Adipocyte (in vitro differentiated cells): Measurements from ENCODE around the gene CASK.

Source experiments
- DNase-seq: peaks from one replicate; pipeline ENCODE4 v3.0.0-alpha.2; 2015; ENCODE audit warnings: low read depth
- H3K27me3 ChIP-seq: replicated peaks from 2 replicates; pipeline ENCODE4 v1.7.0; 2013; ENCODE audit warnings: mild to moderate bottlenecking, low read length, moderate library complexity; ENCODE audit not compliant: control insufficient read depth, insufficient read depth
- H3K36me3 ChIP-seq: 2 replicates; pipeline ENCODE4 v1.7.0; 2013; ENCODE audit warnings: low read length, mild to moderate bottlenecking, moderate library complexity; ENCODE audit not compliant: control insufficient read depth, insufficient read depth, severe bottlenecking
- H3K4me1 ChIP-seq: 2 replicates; pipeline ENCODE4 v1.7.0; 2013; ENCODE audit warnings: mild to moderate bottlenecking, low read length, moderate library complexity; ENCODE audit not compliant: control insufficient read depth, insufficient read depth
- H3K4me3 ChIP-seq: 2 replicates; pipeline ENCODE4 v1.7.0; 2013; ENCODE audit warnings: mild to moderate bottlenecking, low read length, moderate library complexity
- H3K9ac ChIP-seq: 2 replicates; pipeline ENCODE4 v1.7.0; 2013; ENCODE audit warnings: mild to moderate bottlenecking, low read length, moderate library complexity
- H3K9me3 ChIP-seq: 2 replicates; pipeline ENCODE4 v1.7.0; 2013; ENCODE audit warnings: mild to moderate bottlenecking, low read length, moderate library complexity; ENCODE audit not compliant: control insufficient read depth

The CASK gene

DNA sequence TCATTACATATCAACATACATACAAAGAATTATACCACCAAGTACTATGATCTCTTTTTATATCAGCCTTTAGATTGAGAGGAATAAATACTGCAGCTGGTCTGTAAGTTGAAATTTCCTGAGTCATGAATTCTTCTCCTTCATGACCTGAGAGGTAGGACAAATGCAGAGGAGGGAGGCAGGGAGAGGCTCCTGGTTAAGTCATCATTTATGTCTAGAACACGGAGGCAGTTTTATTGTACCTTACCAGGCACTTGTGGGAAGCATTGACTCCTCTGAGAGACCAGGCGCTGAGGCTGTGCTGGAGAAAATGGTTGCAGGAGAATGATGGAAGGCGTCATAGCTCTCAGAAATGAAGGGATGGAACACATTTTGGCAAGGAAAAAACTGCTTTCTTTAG lies 12.5 kb upstream of the CASK start:
- Histone ChIP-seq H3K9ac (no peak overlapping the region), H3K27me3 (peaks cover 16% of the 10 kb centered on the region), H3K4me1 (no peaks in the 10 kb centered on the region), H3K9me3 (peaks cover 6% of the 10 kb centered on the region), H3K36me3 (no peaks in the 10 kb centered on the region), H3K4me3 (no peak overlapping the region)
- DNase-seq = no peak

- H3K27me3 ChIP-seq = peaks cover 16% of the 10 kb centered on the region
- DNase-seq = no peak
These were observed 10.2 kb upstream of the CASK start for GRCh38 chrX:41933546-41933945.

GRCh38 chrX:41932885-41933284 lies 9.5 kb upstream of the CASK start:
- Histone ChIP-seq H3K27me3 (peaks cover 12% of the 10 kb centered on the region), H3K9ac (no peak overlapping the region), H3K4me3 (no peak overlapping the region), H3K36me3 (no peaks in the 10 kb centered on the region), H3K9me3 (peaks cover 6% of the 10 kb centered on the region), H3K4me1 (no peaks in the 10 kb centered on the region)
- no peak for DNase-seq

More at GRCh38 chrX:41933546-41933945, 10.2 kb upstream of the CASK start:
- Histone ChIP-seq H3K4me3 (no peak overlapping the region), H3K9ac (no peak overlapping the region), H3K9me3 (peaks cover 6% of the 10 kb centered on the region), H3K4me1 (no peaks in the 10 kb centered on the region), H3K36me3 (no peaks in the 10 kb centered on the region)

DNA sequence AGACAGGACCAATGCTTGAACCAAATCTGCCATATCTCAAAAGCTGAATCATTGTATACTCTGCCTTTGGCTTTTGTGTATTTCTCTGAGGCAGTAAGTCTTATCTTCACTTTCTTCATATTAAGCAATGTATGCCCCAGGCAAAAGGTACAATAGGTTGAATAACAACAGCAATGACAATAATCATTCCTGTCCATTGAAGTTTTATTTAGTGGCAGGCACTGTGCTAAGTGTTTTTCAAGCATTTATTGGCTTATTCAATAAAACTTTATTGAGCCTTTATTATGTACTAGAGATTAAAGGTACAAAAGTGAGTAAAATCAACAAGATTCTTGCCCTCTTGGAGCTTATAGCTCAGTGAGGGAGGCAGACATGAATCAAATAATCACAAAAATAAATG lies 8.2 kb upstream of the CASK start:
- Histone ChIP-seq H3K9ac (no peak overlapping the region), H3K27me3 (peaks cover 7% of the 10 kb centered on the region), H3K4me1 (no peaks in the 10 kb centered on the region), H3K4me3 (no peak overlapping the region), H3K36me3 (no peaks in the 10 kb centered on the region), H3K9me3 (peaks cover 6% of the 10 kb centered on the region)
- no peak for DNase-seq

DNA sequence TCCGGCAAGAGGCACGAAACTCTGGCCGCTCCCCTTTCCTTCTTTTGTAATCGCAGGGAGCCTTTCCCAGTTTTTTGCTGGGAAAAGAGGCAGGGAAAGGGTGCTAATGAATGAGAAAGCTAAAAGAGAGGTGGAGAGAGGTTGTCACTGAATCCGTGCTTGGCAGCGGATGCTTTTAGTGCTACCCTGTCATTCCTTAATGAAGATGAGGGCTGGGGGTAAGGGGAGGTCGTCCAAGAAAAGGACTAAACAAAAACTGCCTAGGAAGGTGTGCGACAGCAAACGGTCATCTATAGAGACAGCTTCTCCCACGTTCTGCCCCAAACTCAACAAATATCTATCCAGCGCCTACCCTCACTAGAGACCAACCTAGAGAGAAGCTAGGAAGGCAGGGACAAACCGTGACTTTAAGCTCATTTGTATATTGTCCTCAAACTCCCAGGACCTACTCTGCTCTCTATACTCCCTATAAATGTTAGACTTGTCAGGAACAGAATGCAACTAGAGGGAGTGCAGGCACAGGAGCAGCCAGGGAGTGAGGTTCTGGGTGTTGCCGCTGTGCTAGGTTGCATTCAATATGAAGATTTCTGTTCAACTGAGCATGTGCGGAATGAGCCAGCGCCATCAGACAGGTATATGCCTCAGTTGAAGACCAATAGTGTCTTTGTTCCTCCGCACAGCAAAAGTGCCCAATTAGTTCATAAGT lies 777 bp upstream of the CASK start:
- no peaks in the 10 kb centered on the region for H3K4me1 ChIP-seq
- peak overlapping the region; percentile 88 for H3K4me3 ChIP-seq
- no peaks in the 10 kb centered on the region for H3K36me3 ChIP-seq
- peak; percentile 35 for DNase-seq
- H3K27me3 ChIP-seq = peaks cover under 1% of the 10 kb centered on the region
- peak overlapping the region; percentile 86 for H3K9ac ChIP-seq
- no peaks in the 10 kb centered on the region for H3K9me3 ChIP-seq

GRCh38 chrX:41922431-41923151 lies 763 bp downstream of the CASK start:
- Histone ChIP-seq H3K9me3 (no peaks in the 10 kb centered on the region), H3K36me3 (no peaks in the 10 kb centered on the region), H3K9ac (peak overlapping the region; percentile 87), H3K4me1 (no peaks in the 10 kb centered on the region), H3K4me3 (peak overlapping the region; percentile 92), H3K27me3 (no peaks in the 10 kb centered on the region)
- DNase-seq = peak; percentile 47

DNA sequence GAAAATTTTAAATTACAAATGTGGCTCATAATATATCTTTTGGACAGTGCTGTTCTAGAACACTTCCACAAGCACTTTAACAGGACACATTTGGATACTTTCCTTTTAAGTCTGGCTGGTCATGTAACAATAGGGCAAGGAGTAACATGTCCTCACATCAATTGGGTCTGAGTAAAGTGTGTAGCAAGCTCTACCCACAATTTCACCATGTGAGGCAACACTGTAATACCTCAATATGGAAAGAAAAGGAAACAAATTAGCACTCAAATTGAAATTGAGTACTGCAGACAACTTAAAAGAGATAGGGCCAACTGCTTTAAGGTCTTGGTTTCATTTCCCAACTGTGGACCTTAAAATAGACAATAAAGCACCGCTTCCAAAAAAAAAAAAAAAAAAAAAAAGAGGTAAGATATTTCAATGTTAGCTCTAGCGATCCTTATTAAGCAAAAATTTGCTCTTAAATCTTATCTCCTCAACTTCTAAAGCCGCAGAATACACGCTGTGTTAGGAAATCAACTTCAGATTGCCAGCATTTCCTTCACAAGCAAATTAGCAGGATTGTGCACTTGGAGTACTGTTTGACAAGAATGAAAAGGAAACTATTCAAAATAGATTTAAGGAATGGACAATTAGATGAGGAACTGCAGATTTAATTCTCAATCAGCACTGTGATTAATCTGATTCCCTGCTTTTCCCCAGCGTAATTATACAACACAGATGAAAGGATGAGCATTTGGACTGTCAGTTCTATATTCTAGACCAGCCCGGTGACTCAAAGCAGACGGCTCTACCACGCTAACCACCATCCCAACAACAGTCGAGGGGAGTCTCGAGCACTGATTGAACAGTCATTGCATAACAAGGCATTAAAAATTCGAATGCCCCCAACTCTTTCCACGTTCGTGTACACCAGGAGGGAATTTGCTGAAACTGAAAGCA lies 1.6 kb downstream of the CASK start:
- Histone ChIP-seq H3K36me3 (no peaks in the 10 kb centered on the region), H3K9me3 (no peaks in the 10 kb centered on the region), H3K9ac (peak overlapping the region; percentile 87), H3K4me3 (peak overlapping the region; percentile 92), H3K4me1 (no peaks in the 10 kb centered on the region), H3K27me3 (no peaks in the 10 kb centered on the region)
- DNase-seq = peak; percentile 76

DNA sequence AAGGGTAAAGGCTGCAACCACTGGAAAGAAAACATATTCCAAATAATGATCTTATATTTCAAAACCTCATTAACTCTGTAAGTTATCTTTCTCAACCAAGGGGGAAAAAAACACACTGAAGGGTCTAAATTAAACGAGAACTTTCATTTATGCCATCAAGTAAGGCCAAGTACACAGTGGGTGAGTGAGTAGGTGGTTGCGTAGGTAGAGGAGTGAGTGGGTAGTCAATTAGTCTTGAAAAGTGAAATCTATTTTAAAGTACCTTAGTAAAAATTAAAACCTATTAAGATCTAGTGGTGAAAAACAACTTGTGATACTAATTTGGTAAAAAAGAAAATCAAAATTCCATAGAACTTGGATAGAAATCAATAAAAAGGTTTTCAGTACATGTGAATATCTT lies 3.5 kb downstream of the CASK start:
- Histone ChIP-seq H3K27me3 (no peaks in the 10 kb centered on the region), H3K36me3 (no peaks in the 10 kb centered on the region), H3K9me3 (no peaks in the 10 kb centered on the region), H3K4me1 (no peaks in the 10 kb centered on the region), H3K9ac (no peak overlapping the region), H3K4me3 (no peak overlapping the region)
- no peak for DNase-seq

- Histone ChIP-seq H3K9ac (no peak overlapping the region), H3K27me3 (no peaks in the 10 kb centered on the region), H3K36me3 (no peaks in the 10 kb centered on the region), H3K4me3 (no peak overlapping the region), H3K9me3 (no peaks in the 10 kb centered on the region), H3K4me1 (no peaks in the 10 kb centered on the region)
- no peak for DNase-seq
These were observed 5.8 kb downstream of the CASK start for GRCh38 chrX:41917517-41917916.

DNA sequence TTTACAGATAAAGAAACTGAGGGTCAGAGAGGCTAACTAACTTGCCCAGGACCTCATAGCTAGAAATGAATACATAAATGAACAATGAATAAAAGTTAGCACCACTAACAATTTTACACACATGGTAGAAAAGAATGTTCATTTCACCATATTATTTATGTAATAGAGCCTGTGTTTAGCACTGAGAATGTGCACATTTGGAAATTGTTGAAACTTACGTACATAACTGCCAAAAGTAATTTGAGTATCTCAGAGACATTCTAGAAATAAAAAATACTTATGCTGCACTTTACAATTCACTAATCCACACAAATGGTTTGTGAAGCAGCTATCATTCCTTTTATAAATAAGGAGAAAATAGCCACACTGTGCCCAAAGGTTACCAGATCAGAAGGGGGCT lies 9.9 kb downstream of the CASK start:
- H3K4me3 ChIP-seq = no peak overlapping the region
- H3K9ac ChIP-seq = no peak overlapping the region
- H3K27me3 ChIP-seq = no peaks in the 10 kb centered on the region
- peak; percentile 52 for DNase-seq
- H3K9me3 ChIP-seq = no peaks in the 10 kb centered on the region
- H3K4me1 ChIP-seq = no peaks in the 10 kb centered on the region
- H3K36me3 ChIP-seq = no peaks in the 10 kb centered on the region

- Histone ChIP-seq H3K9ac (no peak overlapping the region), H3K36me3 (no peaks in the 10 kb centered on the region), H3K27me3 (no peaks in the 10 kb centered on the region), H3K4me3 (no peak overlapping the region), H3K4me1 (no peaks in the 10 kb centered on the region), H3K9me3 (no peaks in the 10 kb centered on the region)
- DNase-seq = no peak
These were observed 10.4 kb downstream of the CASK start for GRCh38 chrX:41912923-41913322.
